22Rv1 (cell line): ENCODE data around the gene C5orf58.

Source experiments
- ZFX ChIP-seq: fragments of 450-650 bp; IDR thresholded peaks from 2 replicates; pipeline ENCODE4 v1.6.1; 2017; ENCODE audit warnings: antibody characterized with exemption, borderline replicate concordance
- TF ChIP-seq, protein P1 (sequence below): fragments of 450-650 bp; IDR thresholded peaks from 2 replicates; pipeline ENCODE4 v1.5.1; 2017; ENCODE audit warnings: mild to moderate bottlenecking

DNA sequence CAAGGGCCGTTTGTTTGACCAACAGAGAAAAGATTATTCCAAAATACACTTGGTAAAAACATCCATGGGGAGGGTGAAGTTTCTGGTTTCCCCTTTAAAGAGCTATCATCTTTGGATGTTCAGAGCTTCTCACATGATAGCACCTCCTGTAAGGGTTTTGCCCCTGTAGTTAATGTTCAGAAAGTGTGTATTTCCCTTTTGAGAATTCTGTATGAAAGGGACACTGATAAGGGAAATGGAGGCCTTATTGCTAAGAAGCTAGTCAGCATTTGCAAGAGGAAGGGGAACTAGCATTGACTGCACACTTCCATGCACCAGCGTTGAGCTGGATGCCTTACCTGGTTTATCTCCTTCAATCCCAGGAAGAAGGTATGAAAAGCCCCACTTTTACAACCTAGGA, 31.5 kb upstream of the C5orf58 start:
- TF ChIP-seq, protein P1, sequence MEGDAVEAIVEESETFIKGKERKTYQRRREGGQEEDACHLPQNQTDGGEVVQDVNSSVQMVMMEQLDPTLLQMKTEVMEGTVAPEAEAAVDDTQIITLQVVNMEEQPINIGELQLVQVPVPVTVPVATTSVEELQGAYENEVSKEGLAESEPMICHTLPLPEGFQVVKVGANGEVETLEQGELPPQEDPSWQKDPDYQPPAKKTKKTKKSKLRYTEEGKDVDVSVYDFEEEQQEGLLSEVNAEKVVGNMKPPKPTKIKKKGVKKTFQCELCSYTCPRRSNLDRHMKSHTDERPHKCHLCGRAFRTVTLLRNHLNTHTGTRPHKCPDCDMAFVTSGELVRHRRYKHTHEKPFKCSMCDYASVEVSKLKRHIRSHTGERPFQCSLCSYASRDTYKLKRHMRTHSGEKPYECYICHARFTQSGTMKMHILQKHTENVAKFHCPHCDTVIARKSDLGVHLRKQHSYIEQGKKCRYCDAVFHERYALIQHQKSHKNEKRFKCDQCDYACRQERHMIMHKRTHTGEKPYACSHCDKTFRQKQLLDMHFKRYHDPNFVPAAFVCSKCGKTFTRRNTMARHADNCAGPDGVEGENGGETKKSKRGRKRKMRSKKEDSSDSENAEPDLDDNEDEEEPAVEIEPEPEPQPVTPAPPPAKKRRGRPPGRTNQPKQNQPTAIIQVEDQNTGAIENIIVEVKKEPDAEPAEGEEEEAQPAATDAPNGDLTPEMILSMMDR: no peak
- TF ChIP-seq ZFX: no peak
